HepG2 (cell line): ENCODE data around the gene GRIA2. TPM values are rescaled to one million over a fixed set of nuclear protein-coding genes. Genes with fewer than 3 reads are reported as not detected.

ENCODE experiments used
- AKNA ChIP-seq: sonication (generic); formaldehyde crosslinking; IDR thresholded peaks from 2 replicates; pipeline ENCODE4 v1.4.0; 2020; ENCODE audit warnings: missing genetic modification reagents, borderline replicate concordance
- ATF6 ChIP-seq: sonication (generic); formaldehyde crosslinking; conservative IDR thresholded peaks from 2 replicates; pipeline ENCODE4 v1.4.0; 2020; ENCODE audit warnings: missing genetic modification reagents
- ATF7-NPFF ChIP-seq: sonication (generic); formaldehyde crosslinking; IDR thresholded peaks from 2 replicates; pipeline ENCODE4 v1.8.1; 2023; ENCODE audit warnings: mild to moderate bottlenecking, low read depth, missing genetic modification reagents, moderate library complexity
- GMEB1 ChIP-seq: sonication (generic); formaldehyde crosslinking; IDR thresholded peaks from 2 replicates; pipeline ENCODE4 v1.5.1; 2020; ENCODE audit warnings: missing genetic modification reagents, mild to moderate bottlenecking, borderline replicate concordance
- HDAC1 ChIP-seq: sonication (generic); formaldehyde crosslinking; IDR thresholded peaks from 2 replicates; pipeline ENCODE4 v1.5.1; 2020; ENCODE audit warnings: mild to moderate bottlenecking, missing genetic modification reagents
- NFKBIZ ChIP-seq: IDR thresholded peaks from 2 replicates; pipeline ENCODE4 v1.6.1; 2018; ENCODE audit warnings: missing genetic modification reagents, missing compliant biosample characterization
- NFYB ChIP-seq: sonication (generic); formaldehyde crosslinking; IDR thresholded peaks from 2 replicates; pipeline ENCODE4 v1.4.0; 2020; ENCODE audit warnings: missing genetic modification reagents
- PCBP2 ChIP-seq: fragments of 200-400 bp; formaldehyde crosslinking; optimal IDR thresholded peaks from 2 replicates; pipeline ENCODE3; 2018; ENCODE audit warnings: low read length, low read depth; ENCODE audit not compliant: poor library complexity, severe bottlenecking
- POLR2AphosphoS5 ChIP-seq: IDR thresholded peaks from 2 replicates; pipeline ENCODE4 v1.6.1; 2012; ENCODE audit warnings: low read depth, low read length
- SIN3B ChIP-seq: fragments of 150-350 bp; IDR thresholded peaks from 2 replicates; pipeline ENCODE4 v1.6.1; 2014; ENCODE audit warnings: low read length
- SSRP1 ChIP-seq: IDR thresholded peaks from 2 replicates; pipeline ENCODE4 v1.6.1; 2016; ENCODE audit warnings: control low read depth
- TCF12 ChIP-seq, 2 experiments: fragments of 450-650 bp in 1 of 2; sonication (generic) in 1 of 2; formaldehyde crosslinking in 1 of 2; IDR thresholded peaks; 2 replicates each; pipeline versions ENCODE4 v1.6.1 to v1.8.0; 2017 to 2022; ENCODE audit warnings: antibody characterized with exemption in 1 of 2, mild to moderate bottlenecking in 1 of 2, missing genetic modification reagents in 1 of 2, moderate library complexity in 1 of 2
- TFDP1 ChIP-seq: IDR thresholded peaks from 2 replicates; pipeline ENCODE4 v1.6.1; 2016; ENCODE audit warnings: missing compliant biosample characterization, missing genetic modification reagents, borderline replicate concordance
- TSC22D2 ChIP-seq: sonication (generic); formaldehyde crosslinking; IDR thresholded peaks from 2 replicates; pipeline ENCODE4 v1.5.1; 2020; ENCODE audit warnings: missing genetic modification reagents, mild to moderate bottlenecking, borderline replicate concordance
- XRCC5 ChIP-seq: fragments of 200-400 bp; formaldehyde crosslinking; optimal IDR thresholded peaks from 2 replicates; pipeline ENCODE3; 2017; ENCODE audit warnings: mild to moderate bottlenecking, low read length
- ZBTB7A ChIP-seq: sonication (generic); formaldehyde crosslinking; IDR thresholded peaks from 2 replicates; pipeline ENCODE4 v1.8.0; 2022; ENCODE audit warnings: mild to moderate bottlenecking, missing genetic modification reagents
- ZFP37 ChIP-seq: sonication (generic); formaldehyde crosslinking; IDR thresholded peaks from 2 replicates; pipeline ENCODE4 v1.4.0; 2020; ENCODE audit warnings: missing genetic modification reagents, borderline replicate concordance
- ZNF180 ChIP-seq: sonication (generic); formaldehyde crosslinking; IDR thresholded peaks from 2 replicates; pipeline ENCODE4 v1.4.0; 2020; ENCODE audit warnings: low read depth, missing genetic modification reagents, borderline replicate concordance
- ZNF331 ChIP-seq: sonication (generic); formaldehyde crosslinking; IDR thresholded peaks from 2 replicates; pipeline ENCODE4 v1.4.0; 2020; ENCODE audit warnings: missing genetic modification reagents
- polyA plus RNA-seq, 8 experiments: library from polyadenylated mRNA; depleted of rRNA in 3 of 8; stranded (reverse) in 7 of 8; unstranded in 1 of 8; fragments of >200 nt; fragmentation: Illumina TruSeq in 4 of 8; extraction: Trizol in 4 of 8; gene quantifications; 2 replicates each; pipeline versions ENCODE4 v1.2.1 to v1.2.3, GENCODE V29; 2011 to 2016; ENCODE audit warnings: low read depth in 4 of 8, missing spikeins in 1 of 8, mixed read lengths in 1 of 8; ENCODE audit not compliant: insufficient read depth in 1 of 8
- total RNA-seq, 5 experiments: library from RNA; depleted of rRNA; stranded (reverse); fragments of >200 nt; fragmentation: Illumina TruSeq; extraction: Trizol; gene quantifications; 2 replicates each; pipeline ENCODE4 v1.2.3, GENCODE V29; 2016; ENCODE audit warnings: low read depth in 1 of 5
- TF ChIP-seq, protein P1 (sequence below): sonication (generic); formaldehyde crosslinking; IDR thresholded peaks from 2 replicates; pipeline ENCODE4 v1.5.0; 2020; ENCODE audit warnings: missing genetic modification reagents

GRIA2 gene
- total and polyA plus RNA-seq, 2 of the 13 experiments (the other 11 are each of a cell fraction or from before 2014, with no cell fraction given), result not detected

DNA sequence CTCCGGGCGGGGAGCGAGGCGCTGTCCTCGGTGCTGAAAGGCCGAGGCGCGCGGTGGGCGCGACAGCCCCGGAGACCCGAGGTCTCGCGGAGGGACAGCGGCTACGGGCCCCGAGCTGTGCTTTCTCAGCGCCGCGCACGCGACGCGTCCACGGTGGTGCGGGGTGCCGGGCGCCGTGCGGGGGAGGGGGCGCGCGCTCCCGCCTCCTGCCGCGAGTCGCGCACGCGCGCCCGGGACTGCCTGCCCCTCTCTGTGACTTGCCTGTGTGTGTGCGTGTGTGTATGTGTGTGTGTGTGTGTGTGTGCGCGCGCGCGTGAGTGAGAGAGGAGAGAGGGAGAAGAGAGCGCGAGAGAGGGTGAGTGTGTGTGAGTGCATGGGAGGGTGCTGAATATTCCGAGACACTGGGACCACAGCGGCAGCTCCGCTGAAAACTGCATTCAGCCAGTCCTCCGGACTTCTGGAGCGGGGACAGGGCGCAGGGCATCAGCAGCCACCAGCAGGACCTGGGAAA is at the start of gene GRIA2 (continued):
- no peak; the same call in 1 of the 2 replicates for TF ChIP-seq TFDP1 (CRISPR knock-in tag)
- peak; percentile 88 for TF ChIP-seq ZBTB7A (CRISPR knock-in tag)
- no peak for TF ChIP-seq PCBP2
- TF ChIP-seq SIN3B, result no peak
- no peak for TF ChIP-seq GMEB1 (CRISPR knock-in tag)
- TF ChIP-seq TCF12 (IDR thresholded peaks at IDR 0.05), result no peak
- TF ChIP-seq TCF12 (CRISPR knock-in tag; IDR thresholded peaks at IDR 0.05), result no peak
- peak; percentile 91; the same call in 1 of the 2 replicates for TF ChIP-seq ATF7-NPFF (CRISPR knock-in tag)
- 0 out of 2 replicates have a peak, but pooled peaks have one; percentile 30 for TF ChIP-seq NFKBIZ
- no peak for TF ChIP-seq ATF6 (CRISPR knock-in tag)
- TF ChIP-seq NFYB, result no peak
- TF ChIP-seq ZNF331 (CRISPR knock-in tag), result peak; percentile 86
- TF ChIP-seq XRCC5, result no peak
- TF ChIP-seq SSRP1 (CRISPR knock-in tag), result no peak
- TF ChIP-seq TSC22D2, result peak; percentile 98
- no peak for TF ChIP-seq ZNF180 (CRISPR knock-in tag)
- TF ChIP-seq POLR2AphosphoS5, result no peak
- no peak for TF ChIP-seq AKNA (CRISPR knock-in tag)
- TF ChIP-seq ZFP37 (CRISPR knock-in tag), result no peak
- TF ChIP-seq HDAC1 (CRISPR knock-in tag), result no peak
- TF ChIP-seq, protein P1, sequence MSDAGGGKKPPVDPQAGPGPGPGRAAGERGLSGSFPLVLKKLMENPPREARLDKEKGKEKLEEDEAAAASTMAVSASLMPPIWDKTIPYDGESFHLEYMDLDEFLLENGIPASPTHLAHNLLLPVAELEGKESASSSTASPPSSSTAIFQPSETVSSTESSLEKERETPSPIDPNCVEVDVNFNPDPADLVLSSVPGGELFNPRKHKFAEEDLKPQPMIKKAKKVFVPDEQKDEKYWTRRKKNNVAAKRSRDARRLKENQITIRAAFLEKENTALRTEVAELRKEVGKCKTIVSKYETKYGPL, result peak; percentile 77; the same call in 1 of the 2 replicates
